KMS-11 (cell line): Measurements from ENCODE around the gene ARHGEF3.

Experiments
- H2AFZ ChIP-seq: fragments of 200-600 bp; sonication (generic); 2 replicates; pipeline ENCODE4 v1.6.1; 2016; ENCODE audit warnings: antibody characterized with exemption, mixed run types, low read depth
- H3K27ac ChIP-seq: fragments of 200-600 bp; sonication (generic); 2 replicates; pipeline ENCODE4 v1.6.1; 2016; ENCODE audit warnings: mild to moderate bottlenecking, mixed run types
- H3K27me3 ChIP-seq: fragments of 200-600 bp; sonication (generic); 2 replicates; pipeline ENCODE4 v1.6.1; 2017; ENCODE audit warnings: mild to moderate bottlenecking, low read depth, mixed run types, moderate library complexity; ENCODE audit not compliant: insufficient read depth
- H3K36me3 ChIP-seq: fragments of 200-600 bp; sonication (generic); 2 replicates; pipeline ENCODE4 v1.6.1; 2017; ENCODE audit warnings: mild to moderate bottlenecking, mixed run types; ENCODE audit not compliant: insufficient read depth
- H3K4me1 ChIP-seq: fragments of 200-600 bp; sonication (generic); 2 replicates; pipeline ENCODE4 v1.6.1; 2016; ENCODE audit warnings: mild to moderate bottlenecking, low read depth, mixed run types; ENCODE audit not compliant: poor library complexity, severe bottlenecking
- H3K4me2 ChIP-seq: fragments of 200-600 bp; sonication (generic); 2 replicates; pipeline ENCODE4 v1.7.0; 2016; ENCODE audit warnings: mild to moderate bottlenecking, mixed run types
- H3K4me3 ChIP-seq: fragments of 200-600 bp; sonication (generic); IDR thresholded peaks from 2 replicates; pipeline ENCODE4 v1.6.1; 2017; ENCODE audit warnings: low read depth, low read length, mixed read lengths; ENCODE audit not compliant: insufficient read depth
- H3K79me2 ChIP-seq: fragments of 200-600 bp; sonication (generic); 2 replicates; pipeline ENCODE4 v1.6.1; 2016; ENCODE audit warnings: low read depth, mixed run types; ENCODE audit not compliant: insufficient read depth
- H3K9ac ChIP-seq: fragments of 200-600 bp; sonication (generic); 2 replicates; pipeline ENCODE4 v1.6.1; 2016; ENCODE audit warnings: mild to moderate bottlenecking, mixed run types
- H4K20me1 ChIP-seq: fragments of 200-600 bp; sonication (generic); 2 replicates; pipeline ENCODE4 v1.6.1; 2016; ENCODE audit warnings: mild to moderate bottlenecking, mixed run types; ENCODE audit not compliant: insufficient read depth
- CTCF ChIP-seq: fragments of 200-600 bp; sonication (generic); conservative IDR thresholded peaks from 2 replicates; pipeline ENCODE4 v1.6.1; 2017; ENCODE audit warnings: low read depth, mild to moderate bottlenecking, antibody characterized with exemption, low read length, moderate library complexity, mixed read lengths

Gene ARHGEF3

GRCh38 chr3:56771376-56771775 is 30.4 kb downstream of the ARHGEF3 start:
- peak overlapping the region; percentile 83; the same call in 1 of the 2 replicates for H3K4me2 ChIP-seq
- H2AFZ ChIP-seq, result no peak overlapping the region
- H3K4me3 ChIP-seq, result no peak overlapping the region
- no peak for TF ChIP-seq CTCF
- no peaks in the 10 kb centered on the region for H3K27me3 ChIP-seq
- H3K27ac ChIP-seq, result peak overlapping the region; percentile 86; the same call in 1 of the 2 replicates
- H3K36me3 ChIP-seq, result no peaks in the 10 kb centered on the region
- H3K9ac ChIP-seq, result no peak overlapping the region
- peaks cover 5% of the 10 kb centered on the region; the same call in 1 of the 2 replicates for H3K79me2 ChIP-seq
- no peaks in the 10 kb centered on the region for H4K20me1 ChIP-seq
- H3K4me1 ChIP-seq, result peaks cover 71% of the 10 kb centered on the region

GRCh38 chr3:56769116-56769707 is 32.5 kb downstream of the ARHGEF3 start:
- no peak overlapping the region for H2AFZ ChIP-seq
- H3K4me2 ChIP-seq, result no peak overlapping the region
- no peaks in the 10 kb centered on the region for H3K27me3 ChIP-seq
- H3K79me2 ChIP-seq, result no peaks in the 10 kb centered on the region
- H3K4me3 ChIP-seq, result no peak overlapping the region
- H4K20me1 ChIP-seq, result no peaks in the 10 kb centered on the region
- no peak overlapping the region for H3K27ac ChIP-seq
- H3K36me3 ChIP-seq, result no peaks in the 10 kb centered on the region
- H3K9ac ChIP-seq, result no peak overlapping the region
- H3K4me1 ChIP-seq, result peaks cover 49% of the 10 kb centered on the region
- no peak for TF ChIP-seq CTCF

GRCh38 chr3:56764904-56765547 is 36.7 kb downstream of the ARHGEF3 start:
- H3K27ac ChIP-seq, result no peak overlapping the region
- peaks cover 12% of the 10 kb centered on the region for H3K4me1 ChIP-seq
- no peaks in the 10 kb centered on the region for H3K27me3 ChIP-seq
- TF ChIP-seq CTCF, result no peak
- H3K4me2 ChIP-seq, result no peak overlapping the region
- no peak overlapping the region for H3K4me3 ChIP-seq
- H2AFZ ChIP-seq, result no peak overlapping the region
- H3K79me2 ChIP-seq, result no peaks in the 10 kb centered on the region
- H3K36me3 ChIP-seq, result no peaks in the 10 kb centered on the region
- H3K9ac ChIP-seq, result no peak overlapping the region
- no peaks in the 10 kb centered on the region for H4K20me1 ChIP-seq

- Histone ChIP-seq H3K4me1 (peaks cover 4% of the 10 kb centered on the region), H3K4me3 (no peak overlapping the region), H3K27ac (no peak overlapping the region), H4K20me1 (no peaks in the 10 kb centered on the region), H3K9ac (no peak overlapping the region), H3K27me3 (no peaks in the 10 kb centered on the region), H2AFZ (no peak overlapping the region), H3K4me2 (no peak overlapping the region), H3K79me2 (no peaks in the 10 kb centered on the region), H3K36me3 (no peaks in the 10 kb centered on the region)
- no peak for TF ChIP-seq CTCF
Measured at GRCh38 chr3:56764184-56764583, 37.6 kb downstream of the ARHGEF3 start.
